ENCODE results near the gene HDAC4. TPM values are rescaled to one million over a fixed set of nuclear protein-coding genes. Genes with fewer than 3 reads are reported as not detected.

The HDAC4 gene
- total RNA-seq, 1 donor from 2014 or later, result 12.9 TPM

DNA sequence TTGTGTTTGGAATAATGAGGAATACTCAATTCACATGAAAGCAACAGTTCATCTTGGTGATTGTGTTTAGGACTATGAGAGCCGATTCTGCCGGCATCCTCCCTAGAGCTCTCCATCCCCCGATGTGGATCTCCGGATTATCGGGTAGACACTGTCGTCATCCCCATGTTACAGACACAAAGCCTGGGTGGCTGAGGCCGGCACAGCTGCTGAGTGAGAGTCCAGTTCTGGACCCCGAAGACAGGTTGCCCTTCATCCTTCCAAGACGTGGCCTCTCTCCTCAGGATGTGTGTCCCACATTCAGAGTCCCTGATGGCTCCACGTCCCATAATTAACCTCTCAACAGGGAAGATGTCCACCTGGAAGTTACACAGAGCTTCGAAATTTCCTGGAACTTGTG lies 129.3 kb downstream of the HDAC4 start:
- no peak for DNase-seq (ENCODE audit: low read depth in 2 of 2)

GRCh38 chr2:239269916-239270315 lies 130.9 kb downstream of the HDAC4 start:
- DNase-seq (ENCODE audit: low read depth in 2 of 2), result no peak

DNA sequence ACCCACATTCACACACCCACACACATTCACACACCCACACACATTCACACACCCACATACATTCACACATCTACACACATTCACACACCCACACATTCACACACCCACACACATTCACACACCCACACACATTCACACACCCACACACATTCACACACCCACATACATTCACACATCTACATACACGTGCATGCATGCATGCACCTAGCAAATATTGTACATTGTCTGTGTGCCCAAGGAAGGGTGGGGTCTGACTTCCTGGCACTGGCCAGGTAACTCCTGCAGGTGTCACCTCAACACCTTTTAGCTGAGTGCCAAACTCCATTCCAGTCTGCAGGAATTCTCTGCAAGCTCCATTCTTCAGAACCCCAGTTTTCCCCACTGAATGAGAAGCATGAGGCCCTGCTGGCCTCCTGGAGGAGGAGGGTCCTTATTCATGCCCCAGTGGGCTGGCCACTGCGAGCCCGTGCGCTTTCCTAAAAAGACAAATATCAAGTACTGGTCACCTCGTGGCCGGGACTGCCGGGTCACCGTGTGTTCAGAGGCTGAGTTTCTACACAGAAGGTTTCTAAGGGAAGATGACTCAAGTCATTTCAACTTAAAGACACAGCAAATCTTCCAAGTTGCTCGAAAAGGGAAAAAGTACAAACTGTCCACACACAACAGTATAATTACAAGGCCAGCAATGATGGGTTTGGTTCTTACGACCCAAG lies 131.5 kb downstream of the HDAC4 start:
- DNase-seq (ENCODE audit: low read depth in 2 of 2), result no peak

- no peak for DNase-seq (ENCODE audit: low read depth in 2 of 2)
Observed at GRCh38 chr2:239268549-239268948, 132.3 kb downstream of the HDAC4 start.

- no peak for DNase-seq (ENCODE audit: low read depth in 2 of 2)
Observed at GRCh38 chr2:239268082-239268481, 132.7 kb downstream of the HDAC4 start.

GRCh38 chr2:239267288-239267951 lies 133.4 kb downstream of the HDAC4 start:
- peak in 1 of 2 donors; percentile 79 for DNase-seq (ENCODE audit: low read depth in 2 of 2)

DNA sequence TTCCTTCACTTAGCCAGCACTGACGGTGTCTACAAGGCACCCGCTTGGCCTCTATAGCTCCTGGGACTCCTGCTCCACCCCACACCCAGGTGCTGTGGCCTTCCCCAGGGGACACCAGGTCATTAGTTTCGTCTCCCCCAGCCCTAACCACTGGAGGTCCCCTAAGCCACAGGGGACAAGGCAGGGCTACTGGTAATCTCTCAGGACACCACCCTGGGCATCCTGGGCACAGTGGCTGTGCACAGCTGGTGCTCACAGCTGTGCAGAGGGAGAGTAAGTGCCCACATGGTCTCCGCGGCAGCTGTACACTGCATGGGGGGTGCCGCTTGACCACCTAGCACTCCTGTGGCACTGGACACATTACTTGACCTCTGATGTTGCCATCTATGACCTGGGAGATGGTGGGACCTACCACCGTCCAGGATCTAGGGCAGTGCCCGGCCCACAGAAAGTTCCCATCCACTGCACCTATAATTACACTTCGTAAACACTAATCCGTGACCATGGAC lies 134.0 kb downstream of the HDAC4 start:
- no peak for DNase-seq (ENCODE audit: low read depth in 2 of 2)

DNA sequence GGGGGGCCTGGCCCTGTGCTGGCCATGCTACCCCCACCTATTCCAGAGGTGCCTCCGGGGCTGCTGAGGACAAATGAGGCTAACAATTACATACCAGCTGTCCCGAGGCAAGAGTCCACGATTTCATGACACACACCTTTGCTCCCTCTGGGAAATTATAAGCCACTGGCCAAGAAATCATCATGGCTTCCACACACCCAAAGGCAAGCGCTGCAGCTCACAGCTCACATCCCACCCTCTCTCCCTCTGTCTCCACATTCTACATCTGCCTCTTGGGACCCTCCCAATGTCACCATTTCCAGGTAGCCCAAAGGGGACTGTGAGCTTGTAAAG lies 134.4 kb downstream of the HDAC4 start:
- DNase-seq (ENCODE audit: low read depth in 2 of 2), result no peak

GRCh38 chr2:239265681-239266433 lies 135.0 kb downstream of the HDAC4 start:
- DNase-seq (ENCODE audit: low read depth in 2 of 2), result no peak

GRCh38 chr2:239264838-239265651 lies 135.8 kb downstream of the HDAC4 start:
- DNase-seq (ENCODE audit: low read depth in 2 of 2), result peak in 1 of 2 donors; percentile 41

GRCh38 chr2:239264492-239264837 lies 136.4 kb downstream of the HDAC4 start:
- peak in 1 of 2 donors; percentile 47 for DNase-seq (ENCODE audit: low read depth in 2 of 2)

GRCh38 chr2:239263669-239264491 lies 136.9 kb downstream of the HDAC4 start:
- no peak for DNase-seq (ENCODE audit: low read depth in 2 of 2)

DNA sequence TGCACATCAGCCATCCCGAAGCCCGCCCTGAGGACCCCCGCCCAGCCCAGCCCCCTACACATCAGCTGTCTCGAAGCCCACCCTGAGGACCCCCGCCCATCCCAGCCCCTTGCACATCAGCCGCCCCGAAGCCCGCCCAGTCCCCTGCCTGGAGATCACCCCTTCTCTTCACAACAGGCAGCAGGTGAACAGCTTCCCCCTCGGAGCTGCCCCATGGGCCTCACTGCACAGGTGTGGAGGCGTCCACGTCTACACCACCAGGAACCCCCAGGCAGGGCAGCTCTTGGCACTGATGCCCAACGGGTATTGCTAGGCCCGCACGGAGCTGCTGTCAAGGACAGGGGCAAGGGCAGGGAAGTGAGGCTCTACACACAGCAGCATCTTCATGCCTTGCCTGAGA lies 137.6 kb downstream of the HDAC4 start:
- DNase-seq (ENCODE audit: low read depth in 2 of 2), result no peak

GRCh38 chr2:239262484-239263230 lies 138.2 kb downstream of the HDAC4 start:
- DNase-seq (ENCODE audit: low read depth in 2 of 2), result no peak

- no peak for DNase-seq (ENCODE audit: low read depth in 2 of 2)
Observed at GRCh38 chr2:239261796-239262483, 138.9 kb downstream of the HDAC4 start.

DNA sequence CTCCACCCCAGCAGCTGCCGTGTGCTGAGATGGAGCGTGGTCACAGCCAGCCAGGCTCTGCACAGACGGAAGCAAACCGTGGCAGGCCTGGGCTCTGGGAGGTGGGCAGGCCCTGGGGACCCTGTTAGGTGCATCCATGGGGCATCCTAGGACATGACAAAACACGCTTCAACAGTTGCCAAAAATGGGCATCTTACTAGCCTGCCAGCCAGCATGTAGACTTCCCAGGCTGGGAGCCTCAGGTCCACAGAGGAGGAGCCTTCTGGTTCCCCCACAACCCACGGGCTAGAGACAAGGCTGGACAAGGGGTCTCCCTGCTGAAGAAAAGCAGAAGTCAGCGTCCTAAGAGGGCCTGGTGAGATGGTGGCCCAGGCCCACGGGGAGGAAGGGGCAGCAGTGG lies 139.5 kb downstream of the HDAC4 start:
- DNase-seq (ENCODE audit: low read depth in 2 of 2), result no peak

GRCh38 chr2:239260546-239261327 lies 140.1 kb downstream of the HDAC4 start:
- DNase-seq (ENCODE audit: low read depth in 2 of 2), result no peak

GRCh38 chr2:239259603-239260298 lies 141.1 kb downstream of the HDAC4 start:
- DNase-seq (ENCODE audit: low read depth in 2 of 2), result no peak

Measured in lung microvascular endothelial cell (primary cell).